Activated CD4-positive, alpha-beta T cell treated with anti-CD3 and anti-CD28 coated beads, Interleukin-2, amount 10 ng/mL, durations not matched to agents 7 days and 5 days (primary cell): ENCODE data around the gene METTL17. TPM values are rescaled to one million over a fixed set of nuclear protein-coding genes. Genes with fewer than 3 reads are reported as not detected.
"Not testable (repeated sequence)": the region's sequence is repeated elsewhere in the genome, so short reads cannot be mapped to it uniquely, and the experiment has no call there.

ENCODE experiments used
- CTCF ChIA-PET: fragments of 350-600 bp; sonication (Branson Sonifier 250); formaldehyde crosslinking; loops from one replicate; lab custom pipeline; 2021; ENCODE audit warnings: antibody characterized with exemption; lab: Charles Lee
- POLR2A ChIA-PET: fragments of 350-600 bp; sonication (Branson Sonifier 250); formaldehyde crosslinking; loops from one replicate; lab custom pipeline; 2021; ENCODE audit warnings: antibody characterized with exemption; lab: Charles Lee
- DNase-seq: peaks from one replicate; pipeline ENCODE4 v3.0.0-alpha.2; 2020
- H3K27ac Mint-ChIP-seq: one replicate; pipeline ENCODE4 v1.8.0; 2021; ENCODE audit warnings: mild to moderate bottlenecking, moderate library complexity, mixed read lengths
- H3K27me3 Mint-ChIP-seq: one replicate; pipeline ENCODE4 v1.8.0; 2021; ENCODE audit warnings: mixed read lengths
- H3K36me3 Mint-ChIP-seq: one replicate; pipeline ENCODE4 v1.8.0; 2021; ENCODE audit warnings: low read depth, mixed read lengths
- H3K4me1 Mint-ChIP-seq: one replicate; pipeline ENCODE4 v1.8.0; 2021; ENCODE audit warnings: mixed read lengths
- H3K4me3 Mint-ChIP-seq: one replicate; pipeline ENCODE4 v1.8.0; 2021; ENCODE audit warnings: mild to moderate bottlenecking, moderate library complexity, mixed read lengths
- H3K9me3 Mint-ChIP-seq: one replicate; pipeline ENCODE4 v1.8.0; 2021; ENCODE audit warnings: mixed read lengths
- total RNA-seq, 2 experiments: library from RNA; stranded (reverse); gene quantifications; one replicate each; pipeline ENCODE4 v1.2.3, GENCODE V29; 2021

METTL17 gene, protein sequence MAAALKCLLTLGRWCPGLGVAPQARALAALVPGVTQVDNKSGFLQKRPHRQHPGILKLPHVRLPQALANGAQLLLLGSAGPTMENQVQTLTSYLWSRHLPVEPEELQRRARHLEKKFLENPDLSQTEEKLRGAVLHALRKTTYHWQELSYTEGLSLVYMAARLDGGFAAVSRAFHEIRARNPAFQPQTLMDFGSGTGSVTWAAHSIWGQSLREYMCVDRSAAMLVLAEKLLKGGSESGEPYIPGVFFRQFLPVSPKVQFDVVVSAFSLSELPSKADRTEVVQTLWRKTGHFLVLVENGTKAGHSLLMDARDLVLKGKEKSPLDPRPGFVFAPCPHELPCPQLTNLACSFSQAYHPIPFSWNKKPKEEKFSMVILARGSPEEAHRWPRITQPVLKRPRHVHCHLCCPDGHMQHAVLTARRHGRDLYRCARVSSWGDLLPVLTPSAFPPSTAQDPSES
- 10 to 100 TPM; 97.4 to 99.6 TPM for total RNA-seq

DNA sequence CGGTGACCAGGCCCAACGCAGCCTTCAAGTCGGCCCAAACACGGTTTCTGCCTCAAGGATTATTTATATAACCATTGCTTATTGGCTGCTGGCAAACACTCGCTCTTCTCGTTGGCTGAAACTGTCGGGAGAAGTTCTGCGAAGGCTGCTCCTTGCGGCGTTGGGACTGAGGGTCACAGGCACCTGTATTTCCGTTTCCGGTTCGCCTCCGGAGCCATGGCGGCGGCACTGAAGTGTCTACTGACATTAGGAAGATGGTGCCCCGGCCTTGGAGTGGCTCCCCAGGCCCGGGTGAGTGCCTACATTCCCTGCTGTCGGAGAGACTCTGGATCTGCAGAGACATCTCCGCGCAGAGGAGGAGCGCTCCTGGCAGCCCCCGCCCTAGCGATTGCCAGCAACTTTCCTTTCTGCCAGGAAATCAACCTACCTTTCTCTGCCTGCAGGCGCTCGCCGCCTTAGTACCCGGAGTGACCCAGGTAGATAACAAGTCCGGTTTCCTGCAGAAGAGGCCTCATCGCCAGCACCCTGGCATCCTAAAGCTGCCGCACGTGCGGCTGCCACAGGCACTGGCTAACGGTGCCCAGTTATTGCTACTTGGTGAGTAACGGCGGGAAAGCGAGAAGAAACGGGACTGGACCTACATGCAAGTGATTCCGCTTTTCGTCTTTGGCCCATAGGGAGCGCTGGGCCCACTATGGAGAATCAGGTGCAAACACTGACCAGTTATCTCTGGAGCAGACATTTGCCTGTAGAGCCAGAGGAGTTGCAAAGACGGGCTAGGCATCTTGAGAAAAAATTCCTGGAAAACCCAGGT is at the start of gene METTL17:
Gene METTL17, plus strand, starts transcription at position 194 of the 814 bp plus-strand sequence. Its CDS starts 23 bp downstream, at position 217.
- peaks cover 34% of the 10 kb centered on the region for H3K36me3 Mint-ChIP-seq
- H3K9me3 Mint-ChIP-seq = no peaks in the 10 kb centered on the region
- H3K27me3 Mint-ChIP-seq = no peaks in the 10 kb centered on the region
- ChIA-PET CTCF (interaction anchor here (2.2 kb wide), 1 partner anchor 18 kb away, joined by 15 read pairs; no protein-coding TSS in a partner anchor), POLR2A (no interaction called here)
- H3K4me3 Mint-ChIP-seq = peak within 1 kb of the TSS; percentile 91
- peak within 1 kb of the TSS; percentile 90 for H3K27ac Mint-ChIP-seq
- DNase-seq = peak; percentile 93
- H3K4me1 Mint-ChIP-seq = peaks cover 44% of the 10 kb centered on the region

DNA sequence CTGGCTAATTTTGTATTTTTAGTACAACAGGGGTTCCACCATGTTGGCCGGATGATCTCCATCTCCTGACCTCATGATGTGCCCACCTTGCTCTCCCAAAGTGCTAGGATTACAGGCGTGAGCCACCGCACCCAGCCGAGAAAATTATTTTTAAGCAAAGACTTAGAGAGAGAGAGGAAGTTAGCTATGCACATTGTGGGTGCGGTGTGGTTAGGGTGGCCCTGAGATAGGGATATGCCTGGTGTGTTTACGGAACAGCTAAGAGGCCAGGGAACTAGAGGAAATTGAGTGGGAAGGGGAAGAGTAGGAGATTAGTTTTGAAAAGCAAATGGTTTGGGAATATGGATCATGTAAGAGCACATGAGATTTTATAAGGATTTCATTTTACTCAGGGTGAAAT is 44.6 kb upstream of the METTL17 start:
- H3K36me3 Mint-ChIP-seq, H3K4me3 Mint-ChIP-seq, H3K27me3 Mint-ChIP-seq, CTCF ChIA-PET, H3K9me3 Mint-ChIP-seq, H3K27ac Mint-ChIP-seq, POLR2A ChIA-PET: not testable (repeated sequence)
- H3K4me1 Mint-ChIP-seq = peaks cover 11% of the 10 kb centered on the region
- DNase-seq = peak; percentile 28

DNA sequence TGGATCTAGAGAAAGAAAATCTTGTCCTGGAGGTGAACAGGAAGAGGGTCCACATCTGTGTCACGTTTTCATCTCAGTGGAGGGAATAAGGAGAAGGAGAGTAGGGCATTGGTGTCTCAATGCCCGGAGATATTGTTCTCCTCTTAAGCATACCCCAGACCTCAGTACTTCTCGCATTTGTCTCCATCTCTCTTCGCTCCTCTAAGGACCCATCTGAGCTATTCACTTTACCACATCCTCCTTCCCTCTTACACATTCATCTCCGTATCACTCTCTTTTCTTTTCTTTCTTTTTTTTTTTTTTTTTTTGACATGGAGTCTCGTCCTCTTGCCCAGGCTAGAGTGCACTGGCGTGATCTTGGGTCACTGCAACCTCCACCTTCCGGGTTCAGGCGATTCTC is 43.1 kb upstream of the METTL17 start:
- CTCF ChIA-PET, H3K27me3 Mint-ChIP-seq, H3K36me3 Mint-ChIP-seq, DNase-seq, POLR2A ChIA-PET, H3K4me3 Mint-ChIP-seq, H3K27ac Mint-ChIP-seq, H3K9me3 Mint-ChIP-seq: not testable (repeated sequence)
- H3K4me1 Mint-ChIP-seq = peaks cover 11% of the 10 kb centered on the region

DNA sequence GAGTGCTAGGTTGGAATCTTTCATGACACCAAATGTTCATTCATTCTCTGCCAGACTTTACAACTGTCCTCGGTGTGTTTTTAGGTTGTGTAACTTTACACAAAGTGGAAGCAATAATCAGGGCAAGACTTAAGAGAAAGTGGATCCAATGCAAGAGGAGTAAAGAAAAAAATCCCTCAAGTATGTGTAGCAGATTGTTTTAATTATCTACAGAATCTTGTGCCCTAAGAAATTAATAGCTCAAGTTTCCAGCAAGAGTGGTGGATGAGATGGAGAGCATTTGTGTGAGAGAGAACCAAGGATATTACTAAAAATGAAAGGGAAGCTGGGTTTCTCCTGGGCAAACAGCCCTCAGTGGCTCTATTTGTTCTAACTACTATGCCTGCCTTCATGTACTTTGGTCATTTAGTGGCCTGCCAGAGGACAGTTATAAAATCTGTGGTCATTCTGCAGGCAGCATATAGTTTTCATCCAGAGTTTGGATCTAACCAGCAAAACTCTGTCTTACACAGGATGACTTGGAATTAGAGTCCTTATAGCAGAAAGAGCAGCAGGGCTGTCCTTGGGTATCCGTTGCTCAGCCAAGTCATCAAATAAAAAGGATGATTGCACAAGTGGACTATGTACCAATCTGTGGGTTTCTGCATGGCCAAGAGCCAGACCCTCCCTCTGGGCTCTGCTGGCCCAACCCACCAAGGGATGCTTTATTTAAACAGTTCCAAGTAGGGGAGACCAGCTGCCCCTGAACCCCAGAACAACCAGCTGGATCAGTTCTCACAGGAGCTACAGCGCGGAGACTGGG is 34.8 kb upstream of the METTL17 start, which contains the start of gene RNASE2:
Gene RNASE2, plus strand, starts transcription at position 752 of the 802 bp plus-strand sequence. CDS start 285 bp downstream, outside the sequence.
- H3K4me3 Mint-ChIP-seq = not testable (repeated sequence)

DNA sequence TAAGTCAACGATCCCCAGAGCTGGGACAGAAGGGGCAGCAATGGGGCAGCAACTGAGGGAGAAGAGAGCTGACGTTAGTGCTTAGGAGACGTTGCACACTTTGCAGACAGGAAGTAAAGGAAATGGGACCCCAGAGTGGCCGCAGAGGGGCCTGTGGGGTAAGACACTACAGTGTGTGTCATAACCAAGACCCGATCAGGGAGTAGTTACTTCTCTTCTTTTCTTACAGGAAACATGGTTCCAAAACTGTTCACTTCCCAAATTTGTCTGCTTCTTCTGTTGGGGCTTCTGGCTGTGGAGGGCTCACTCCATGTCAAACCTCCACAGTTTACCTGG is 34.3 kb upstream of the METTL17 start:
- POLR2A ChIA-PET, H3K36me3 Mint-ChIP-seq, H3K27ac Mint-ChIP-seq, DNase-seq, H3K9me3 Mint-ChIP-seq, H3K4me3 Mint-ChIP-seq, H3K27me3 Mint-ChIP-seq: not testable (repeated sequence)
- CTCF ChIA-PET = interaction anchor here (2.4 kb wide), 1 partner anchor 16 kb away, joined by 8 read pairs; no protein-coding TSS in a partner anchor
- peaks cover 34% of the 10 kb centered on the region for H3K4me1 Mint-ChIP-seq

More for the DNA sequence above, 34.8 kb upstream of the METTL17 start, which contains the start of gene RNASE2:
- Mint-ChIP-seq H3K27ac (peak within 1 kb of the TSS; percentile 62), H3K4me1 (peaks cover 29% of the 10 kb centered on the region)
- H3K9me3 Mint-ChIP-seq, H3K36me3 Mint-ChIP-seq, POLR2A ChIA-PET, H3K27me3 Mint-ChIP-seq, DNase-seq: not testable (repeated sequence)
- CTCF ChIA-PET = interaction anchor here (2.4 kb wide), 1 partner anchor 16 kb away, joined by 8 read pairs; no protein-coding TSS in a partner anchor

DNA sequence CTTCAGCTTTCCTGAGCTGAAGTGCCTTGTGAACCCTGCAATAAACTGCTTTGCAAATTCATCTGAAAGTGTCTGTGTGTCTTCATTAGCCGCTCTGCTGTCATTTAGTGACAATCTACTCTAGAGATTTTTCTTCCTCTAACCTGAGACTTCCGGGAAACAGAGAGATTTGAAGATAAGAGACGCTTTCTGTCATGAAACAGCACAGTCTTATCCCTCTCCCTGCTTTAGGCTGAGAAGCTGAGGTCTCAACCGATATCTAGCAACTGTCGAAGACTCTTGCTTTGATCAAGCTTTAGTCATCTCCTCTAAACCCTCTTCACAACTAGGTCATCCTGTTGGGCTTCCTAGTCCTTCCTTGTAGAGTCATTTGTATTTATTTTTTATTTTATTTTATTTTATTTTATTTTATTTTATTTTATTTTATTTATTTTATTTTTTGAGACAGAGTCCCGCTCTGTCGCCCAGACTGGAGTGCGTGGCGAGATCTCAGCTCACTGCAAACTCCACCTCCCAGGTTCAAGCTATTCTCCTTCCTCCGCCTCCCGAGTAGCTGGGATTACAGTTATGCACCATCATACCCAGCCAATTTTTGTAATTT is 33.3 kb upstream of the METTL17 start:
- Mint-ChIP-seq H3K4me1 (peaks cover 42% of the 10 kb centered on the region), H3K27ac (peak overlapping the region; percentile 62), H3K36me3 (no peaks in the 10 kb centered on the region), H3K9me3 (no peaks in the 10 kb centered on the region), H3K4me3 (no peak overlapping the region), H3K27me3 (peaks cover 4% of the 10 kb centered on the region)
- DNase-seq = peak; percentile 9
- CTCF ChIA-PET = no interaction called here
- POLR2A ChIA-PET = no interaction called here

DNA sequence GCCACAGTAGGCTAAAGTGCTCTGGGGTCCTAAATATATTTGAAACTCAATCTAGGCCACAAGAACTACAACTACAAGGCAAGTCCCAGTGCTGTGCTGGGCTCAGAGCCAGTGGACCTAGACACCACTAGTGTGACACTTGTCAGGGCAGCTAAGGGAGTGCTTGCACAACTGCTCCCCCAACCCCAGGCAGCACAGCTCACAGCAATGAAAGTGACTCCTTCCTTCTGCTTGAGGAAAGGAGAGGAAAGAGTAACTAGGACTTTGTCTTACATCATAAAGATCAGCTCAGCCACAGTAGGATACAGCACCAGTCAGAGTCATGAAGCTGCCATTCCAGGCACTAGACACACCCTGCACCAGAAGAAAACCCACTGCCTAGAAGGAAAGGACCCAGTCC is 30.8 kb upstream of the METTL17 start:
- CTCF ChIA-PET = interaction anchor here (1.2 to 3.6 kb wide), 2 partner anchors 11 to 12 kb away, joined by 4 to 28 read pairs; no protein-coding TSS in a partner anchor
- H3K9me3 Mint-ChIP-seq, H3K36me3 Mint-ChIP-seq, H3K4me3 Mint-ChIP-seq, H3K27me3 Mint-ChIP-seq, POLR2A ChIA-PET, DNase-seq, H3K27ac Mint-ChIP-seq: not testable (repeated sequence)
- H3K4me1 Mint-ChIP-seq = peaks cover 45% of the 10 kb centered on the region

DNA sequence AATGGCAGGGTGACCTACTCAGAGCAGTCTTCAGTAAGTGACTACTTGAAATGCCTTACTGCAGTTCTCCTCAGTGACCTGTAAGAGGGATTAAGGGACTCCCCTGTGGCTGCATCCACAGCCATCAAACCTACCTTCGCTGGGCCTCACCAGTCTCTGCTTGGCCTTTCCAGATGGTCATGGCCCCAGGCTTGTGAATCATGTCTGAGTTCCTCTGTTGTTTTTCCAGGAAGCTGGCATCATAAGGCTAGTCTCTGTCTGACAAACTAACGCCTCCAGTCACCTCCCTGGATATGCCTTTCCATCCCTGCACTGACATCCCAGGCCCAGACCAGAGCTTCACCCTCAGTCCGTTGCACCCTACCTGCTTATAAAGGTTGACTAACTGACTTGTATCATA is 20.4 kb upstream of the METTL17 start:
- Mint-ChIP-seq H3K9me3 (no peaks in the 10 kb centered on the region), H3K27me3 (peaks cover 40% of the 10 kb centered on the region), H3K4me3 (no peak overlapping the region), H3K36me3 (no peaks in the 10 kb centered on the region), H3K27ac (no peak overlapping the region), H3K4me1 (peaks cover 12% of the 10 kb centered on the region)
- POLR2A ChIA-PET = no interaction called here
- CTCF ChIA-PET = interaction anchor here (1.0 to 2.8 kb wide), 3 partner anchors 10 to 45 kb away, joined by 4 to 21 read pairs (median 4); no protein-coding TSS in a partner anchor
- no peak for DNase-seq

DNA sequence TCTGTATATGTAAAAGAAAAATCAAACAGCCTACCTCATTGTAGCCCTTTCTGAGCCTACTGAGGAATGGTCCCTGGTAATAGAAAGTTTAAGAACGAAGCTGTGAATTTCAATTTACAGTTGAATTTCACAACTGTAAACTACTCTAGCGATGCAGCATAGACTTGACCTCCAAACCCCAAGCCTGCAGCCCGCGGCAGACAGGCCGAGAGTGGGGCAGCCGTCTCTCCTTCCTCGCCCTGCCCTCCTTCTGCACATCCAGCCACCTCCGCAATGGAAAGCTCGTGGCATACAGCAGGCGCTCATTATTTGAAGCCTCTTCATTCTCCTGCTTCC is 19.2 kb upstream of the METTL17 start:
- Mint-ChIP-seq H3K36me3 (no peaks in the 10 kb centered on the region), H3K4me1 (peaks cover 12% of the 10 kb centered on the region), H3K4me3 (peak overlapping the region; percentile 81), H3K27me3 (peaks cover 40% of the 10 kb centered on the region), H3K27ac (no peak overlapping the region), H3K9me3 (no peaks in the 10 kb centered on the region)
- POLR2A ChIA-PET = no interaction called here
- CTCF ChIA-PET = interaction anchor here (0.6 to 2.9 kb wide), 29 partner anchors 10 to 531 kb away, joined by 3 to 39 read pairs (median 4); partner anchors contain the start of genes RNASE2, RNASE4 and SLC39A2
- no peak for DNase-seq

DNA sequence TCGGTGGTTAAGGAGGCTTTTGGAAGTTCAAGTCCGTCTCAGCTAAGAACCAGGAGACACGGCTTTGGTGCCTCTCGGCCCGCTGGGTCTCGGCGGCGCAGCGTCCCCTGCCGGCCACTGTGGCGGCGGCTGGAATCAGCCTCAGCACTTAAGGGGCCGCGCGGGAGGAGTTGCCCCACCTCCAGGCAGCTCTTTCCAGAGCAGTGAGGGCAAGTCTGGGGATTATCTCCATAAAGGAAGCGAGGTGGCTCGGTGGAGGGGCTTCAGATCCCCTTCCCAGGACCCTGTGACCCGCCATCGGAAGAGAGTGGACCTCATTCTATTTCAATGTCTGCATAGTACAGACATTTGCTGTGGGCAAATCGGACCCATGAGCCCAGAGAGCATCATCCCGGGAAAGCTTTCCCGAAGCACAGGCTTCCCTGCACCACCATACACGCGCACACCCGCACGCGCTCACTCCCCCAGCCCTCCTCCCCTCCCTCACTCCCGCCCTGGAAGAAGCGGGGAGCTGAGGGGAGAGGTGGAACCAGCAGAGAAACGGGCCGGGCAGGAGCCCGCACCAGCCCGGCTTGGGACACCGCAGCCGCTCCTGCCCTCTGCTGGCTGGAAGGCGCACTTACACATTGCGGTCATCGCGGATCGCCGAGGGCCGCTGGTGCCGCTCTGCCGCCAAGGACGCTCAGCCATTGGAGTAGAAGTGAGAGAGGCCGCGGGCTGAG is 18.6 kb upstream of the METTL17 start:
- peaks cover 40% of the 10 kb centered on the region for H3K27me3 Mint-ChIP-seq
- H3K36me3 Mint-ChIP-seq = no peaks in the 10 kb centered on the region
- peak; percentile 77 for DNase-seq
- CTCF ChIA-PET = interaction anchor here (0.6 to 2.9 kb wide), 32 partner anchors 10 to 530 kb away, joined by 3 to 39 read pairs (median 4); partner anchors contain the start of genes RNASE2, RNASE4 and SLC39A2
- H3K27ac Mint-ChIP-seq = peak overlapping the region; percentile 33
- peaks cover 12% of the 10 kb centered on the region for H3K4me1 Mint-ChIP-seq
- POLR2A ChIA-PET = no interaction called here
- H3K9me3 Mint-ChIP-seq = no peaks in the 10 kb centered on the region
- peak overlapping the region; percentile 81 for H3K4me3 Mint-ChIP-seq

DNA sequence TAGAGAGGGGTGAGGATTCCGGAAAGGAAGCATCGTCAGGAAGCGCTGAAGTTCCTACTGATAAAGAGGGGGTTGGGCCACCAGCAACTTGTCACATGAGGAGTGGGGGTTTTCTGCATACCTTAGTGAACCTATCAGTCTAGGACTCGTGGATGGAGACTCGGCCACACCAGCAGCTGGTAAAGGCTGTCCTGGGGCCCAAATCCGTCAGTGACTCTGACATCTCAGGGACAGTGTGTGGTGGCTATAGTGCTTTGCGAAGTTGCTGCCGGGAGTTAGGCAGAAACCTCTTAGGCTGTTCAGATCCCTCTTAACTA is 18.1 kb upstream of the METTL17 start:
- H3K27ac Mint-ChIP-seq = no peak overlapping the region
- peak overlapping the region; percentile 81 for H3K4me3 Mint-ChIP-seq
- peaks cover 12% of the 10 kb centered on the region for H3K4me1 Mint-ChIP-seq
- POLR2A ChIA-PET = no interaction called here
- H3K36me3 Mint-ChIP-seq = no peaks in the 10 kb centered on the region
- DNase-seq = no peak
- H3K9me3 Mint-ChIP-seq = no peaks in the 10 kb centered on the region
- CTCF ChIA-PET = interaction anchor here (0.9 to 2.9 kb wide), 20 partner anchors 10 to 290 kb away, joined by 3 to 39 read pairs (median 7); partner anchors contain the start of genes RNASE2 and SLC39A2
- H3K27me3 Mint-ChIP-seq = peaks cover 40% of the 10 kb centered on the region
